Fibroblast of the aortic adventitia (primary cell): ENCODE data around the gene GMDS. TPM values are rescaled to one million over a fixed set of nuclear protein-coding genes. Genes with fewer than 3 reads are reported as not detected.

Source experiments
- DNase-seq: peaks from one replicate; pipeline ENCODE4 v3.0.0-alpha.2; 2010; ENCODE audit warnings: low read depth
- H3K4me3 ChIP-seq: 2 replicates; pipeline ENCODE4 v1.5.1; 2011; ENCODE audit warnings: low read depth, mild to moderate bottlenecking, control low read depth, low read length, moderate library complexity
- total RNA-seq: library from RNA; depleted of rRNA; stranded (reverse); fragments of >200 nt; gene quantifications from 2 replicates; pipeline ENCODE4 v1.2.3, GENCODE V29; 2012; ENCODE audit warnings: low replicate concordance
- TF ChIP-seq, protein P1 (sequence below): IDR thresholded peaks from 2 replicates; pipeline ENCODE4 v1.5.1; 2011; ENCODE audit warnings: mild to moderate bottlenecking, low read length, control low read depth, inconsistent platforms; ENCODE audit not compliant: insufficient read depth

The GMDS gene
- total RNA-seq, 1 donor, result 15.9 TPM

DNA sequence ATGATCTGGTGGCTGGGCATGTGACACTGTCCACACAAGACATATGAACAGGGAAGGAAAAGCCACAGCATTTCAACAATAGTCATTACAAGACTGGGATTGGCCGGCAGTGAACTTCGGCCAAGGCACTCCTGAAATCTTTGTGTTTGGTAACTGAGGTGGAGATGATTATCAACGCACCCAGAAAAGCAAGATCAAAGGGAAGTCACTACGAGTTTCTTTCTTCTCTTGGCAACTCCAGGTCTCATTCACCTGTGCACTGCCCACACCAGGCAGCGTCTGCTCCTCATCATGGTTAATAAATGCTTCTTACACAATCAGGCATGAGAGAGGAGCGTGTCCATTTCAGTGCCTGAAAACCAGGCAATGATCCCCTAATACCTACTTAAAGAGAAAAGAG is 656.2 kb downstream of the GMDS start:
- H3K4me3 ChIP-seq, result no peak overlapping the region
- no peak for DNase-seq
- TF ChIP-seq, protein P1, sequence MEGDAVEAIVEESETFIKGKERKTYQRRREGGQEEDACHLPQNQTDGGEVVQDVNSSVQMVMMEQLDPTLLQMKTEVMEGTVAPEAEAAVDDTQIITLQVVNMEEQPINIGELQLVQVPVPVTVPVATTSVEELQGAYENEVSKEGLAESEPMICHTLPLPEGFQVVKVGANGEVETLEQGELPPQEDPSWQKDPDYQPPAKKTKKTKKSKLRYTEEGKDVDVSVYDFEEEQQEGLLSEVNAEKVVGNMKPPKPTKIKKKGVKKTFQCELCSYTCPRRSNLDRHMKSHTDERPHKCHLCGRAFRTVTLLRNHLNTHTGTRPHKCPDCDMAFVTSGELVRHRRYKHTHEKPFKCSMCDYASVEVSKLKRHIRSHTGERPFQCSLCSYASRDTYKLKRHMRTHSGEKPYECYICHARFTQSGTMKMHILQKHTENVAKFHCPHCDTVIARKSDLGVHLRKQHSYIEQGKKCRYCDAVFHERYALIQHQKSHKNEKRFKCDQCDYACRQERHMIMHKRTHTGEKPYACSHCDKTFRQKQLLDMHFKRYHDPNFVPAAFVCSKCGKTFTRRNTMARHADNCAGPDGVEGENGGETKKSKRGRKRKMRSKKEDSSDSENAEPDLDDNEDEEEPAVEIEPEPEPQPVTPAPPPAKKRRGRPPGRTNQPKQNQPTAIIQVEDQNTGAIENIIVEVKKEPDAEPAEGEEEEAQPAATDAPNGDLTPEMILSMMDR, result no peak

DNA sequence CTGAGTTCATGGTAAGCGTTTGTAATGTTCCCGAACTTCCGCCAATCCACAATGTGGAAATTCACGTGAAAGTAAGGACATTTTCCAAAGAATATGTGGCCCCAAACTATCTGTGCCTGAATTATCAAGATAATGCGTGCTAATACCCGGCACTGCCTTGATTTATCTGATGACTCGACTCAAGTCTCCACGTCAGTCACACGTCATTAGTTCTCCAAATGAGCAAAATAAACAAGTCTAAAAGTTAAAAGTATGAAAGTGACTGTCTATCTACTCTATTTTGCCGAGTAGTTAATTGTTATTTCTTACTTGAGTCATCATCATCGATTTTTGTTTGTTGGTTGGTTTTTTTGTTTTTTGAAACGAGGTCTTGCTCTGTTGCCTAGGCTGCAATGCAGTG is 657.4 kb downstream of the GMDS start:
- TF ChIP-seq, protein P1, result no peak

DNA sequence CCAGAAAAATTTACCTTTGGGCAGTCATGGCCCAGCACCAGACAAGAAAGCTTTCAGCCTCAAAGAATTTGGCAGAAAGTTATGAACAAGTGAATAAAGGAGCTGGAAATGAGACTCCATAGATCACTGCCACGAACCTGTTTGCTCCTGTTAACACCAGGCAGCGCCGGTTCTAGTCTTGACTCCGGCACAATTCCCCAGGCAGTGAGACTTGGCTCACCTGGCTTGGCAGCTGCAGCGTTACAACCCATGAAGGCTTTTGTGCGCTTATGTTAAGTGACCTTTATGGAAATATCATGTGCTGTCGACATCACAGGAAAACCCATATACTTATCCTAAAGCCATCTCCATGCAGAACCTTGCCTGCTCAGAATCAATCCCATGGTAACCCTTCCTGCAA is 657.9 kb downstream of the GMDS start:
- TF ChIP-seq, protein P1, result no peak
- H3K4me3 ChIP-seq, result no peak overlapping the region

More for the DNA sequence above, 657.4 kb downstream of the GMDS start:
- DNase-seq, result no peak
- no peak overlapping the region for H3K4me3 ChIP-seq

DNA sequence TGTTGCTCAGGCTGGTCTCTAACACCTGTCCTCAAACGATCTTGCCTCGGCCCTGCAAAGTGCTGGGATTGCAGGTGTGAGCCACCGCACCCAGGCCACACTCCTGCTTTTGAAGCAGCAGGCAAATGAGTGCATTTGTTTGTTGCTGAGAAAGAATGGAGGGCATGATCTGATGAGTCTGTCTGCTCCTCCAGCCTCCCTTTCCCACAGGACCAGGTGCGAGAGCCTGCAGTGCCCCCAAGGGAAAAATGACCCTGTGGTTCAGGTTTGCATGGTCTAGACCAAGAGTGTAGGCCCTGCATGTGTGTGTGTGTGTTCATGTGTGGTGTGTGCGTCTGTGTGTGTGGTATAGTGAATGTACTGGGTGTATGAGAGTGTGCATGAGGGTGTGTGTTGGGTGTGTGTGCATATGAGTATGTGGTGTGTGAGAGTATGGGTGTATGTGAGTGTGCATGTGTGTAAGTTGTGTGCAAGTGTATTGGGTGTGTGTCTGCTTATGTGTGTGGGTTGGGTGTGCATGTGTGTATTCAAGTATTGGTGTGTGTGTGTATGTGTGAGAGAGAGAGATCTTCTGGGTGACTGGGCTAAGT is 658.4 kb downstream of the GMDS start:
- DNase-seq, result no peak
- no peak overlapping the region for H3K4me3 ChIP-seq
- TF ChIP-seq, protein P1, result no peak

More for the DNA sequence above, 657.9 kb downstream of the GMDS start:
- DNase-seq, result no peak

DNA sequence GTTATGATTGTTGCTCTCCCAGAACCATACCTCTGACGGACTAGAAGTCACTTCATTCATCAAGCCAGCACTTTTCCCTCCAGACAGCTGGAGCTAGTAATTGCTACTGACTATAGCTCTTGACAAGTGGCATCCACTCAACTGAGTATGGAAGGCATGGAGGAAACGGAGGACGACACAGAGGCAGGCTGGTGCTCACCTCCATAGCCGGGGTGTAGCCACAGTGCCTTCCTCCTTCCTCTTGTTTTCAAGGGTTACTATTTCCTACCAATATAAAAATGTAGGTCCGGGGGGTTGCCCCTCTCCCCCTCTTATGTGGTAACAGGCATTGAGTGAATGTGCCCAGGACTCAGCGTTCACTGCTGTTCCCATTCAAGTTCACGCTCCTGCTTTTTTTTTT is 659.1 kb downstream of the GMDS start:
- no peak overlapping the region for H3K4me3 ChIP-seq
- no peak for DNase-seq
- TF ChIP-seq, protein P1, result no peak

DNA sequence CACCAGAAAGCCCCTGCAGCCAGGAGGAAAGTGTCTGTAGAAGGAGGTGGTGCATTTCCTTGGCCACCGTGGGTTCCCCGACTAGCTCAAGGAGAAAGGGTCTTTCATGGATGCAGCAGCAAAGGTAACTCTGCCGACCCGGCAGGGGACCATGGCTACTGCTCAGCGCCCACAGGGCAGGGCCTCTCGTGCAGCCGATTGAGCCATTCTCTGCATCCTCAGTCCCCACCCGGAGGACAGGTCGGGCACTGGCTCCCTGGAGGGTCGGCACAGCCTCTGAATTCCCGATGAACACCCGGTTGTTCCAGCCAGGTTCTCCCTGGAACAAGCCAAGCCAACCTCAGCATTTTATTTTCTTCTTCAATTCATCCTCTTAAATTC is 659.7 kb downstream of the GMDS start:
- no peak for DNase-seq
- H3K4me3 ChIP-seq, result no peak overlapping the region
- TF ChIP-seq, protein P1, result no peak
